ENCODE results near the gene MGMT. TPM values are rescaled to one million over a fixed set of nuclear protein-coding genes. Genes with fewer than 3 reads are reported as not detected.

Gene MGMT
- total and polyA plus RNA-seq, 4 experiments from 2014 or later: 18.5 to 31.3 (median 24.4) TPM

- CTCF ChIA-PET (ENCODE audit: partially characterized antibody): no interaction called here
- H3K27me3 ChIP-seq (ENCODE audit: insufficient read depth, low read length): no peaks in the 10 kb centered on the region
- intact Hi-C loops (cut with micrococcal nuclease): no loop called here
- Mint-ChIP-seq H3K9me3 (peaks cover 0 to 35% (median 14%) of the 10 kb centered on the region in 8 donors), H3K27me3 (no peaks in the 10 kb centered on the region), H3K27ac (no peak overlapping the region), H3K4me3 (no peak overlapping the region), H3K4me1 (no peaks in the 10 kb centered on the region), H3K36me3 (peaks cover 48 to 85% of the 10 kb centered on the region in 2 donors)
- no peaks in the 10 kb centered on the region for H3K9me3 ChIP-seq (ENCODE audit: control insufficient read depth in 1 of 2, low read length in 2 of 2)
- H3K4me3 ChIP-seq (ENCODE audit: low read length in 2 of 2): no peak overlapping the region
- H3K4me1 ChIP-seq (ENCODE audit: insufficient read depth, low read length): no peaks in the 10 kb centered on the region
- POLR2A ChIA-PET (ENCODE audit: partially characterized antibody): no interaction called here
- no peaks in the 10 kb centered on the region for H3K36me3 ChIP-seq (ENCODE audit: insufficient read depth, low read length)
- DNase-seq: no peak
- no peak overlapping the region for H3K27ac ChIP-seq (ENCODE audit: low read depth, low read length)
Observed at GRCh38 chr10:129764901-129765663, 298.0 kb downstream of the MGMT start.

- no peak overlapping the region for H3K27ac ChIP-seq (ENCODE audit: low read depth, low read length)
- no peaks in the 10 kb centered on the region for H3K36me3 ChIP-seq (ENCODE audit: insufficient read depth, low read length)
- ChIA-PET CTCF (ENCODE audit: partially characterized antibody) (no interaction called here), POLR2A (ENCODE audit: partially characterized antibody) (no interaction called here)
- no peak overlapping the region for H3K4me3 ChIP-seq (ENCODE audit: low read length in 2 of 2)
- intact Hi-C loops (cut with micrococcal nuclease): no loop called here
- H3K27me3 Mint-ChIP-seq: no peaks in the 10 kb centered on the region
- H3K27ac Mint-ChIP-seq: no peak overlapping the region
- peaks cover 46 to 83% of the 10 kb centered on the region in 2 donors for H3K36me3 Mint-ChIP-seq
- no peak for DNase-seq
- no peak overlapping the region for H3K4me3 Mint-ChIP-seq
- no peaks in the 10 kb centered on the region for H3K4me1 ChIP-seq (ENCODE audit: insufficient read depth, low read length)
- no peaks in the 10 kb centered on the region for H3K9me3 ChIP-seq (ENCODE audit: control insufficient read depth in 1 of 2, low read length in 2 of 2)
- peaks cover 0 to 37% (median 17%) of the 10 kb centered on the region in 8 donors for H3K9me3 Mint-ChIP-seq
- H3K4me1 Mint-ChIP-seq: no peaks in the 10 kb centered on the region
- H3K27me3 ChIP-seq (ENCODE audit: insufficient read depth, low read length): no peaks in the 10 kb centered on the region
Observed at GRCh38 chr10:129765664-129766550, 298.9 kb downstream of the MGMT start.

- intact Hi-C loops (cut with micrococcal nuclease): no loop called here
- H3K36me3 Mint-ChIP-seq: peaks cover 44 to 81% of the 10 kb centered on the region in 2 donors
- Histone ChIP-seq H3K27ac (ENCODE audit: low read depth, low read length) (no peak overlapping the region), H3K4me3 (ENCODE audit: low read length in 2 of 2) (no peak overlapping the region), H3K36me3 (ENCODE audit: insufficient read depth, low read length) (no peaks in the 10 kb centered on the region), H3K27me3 (ENCODE audit: insufficient read depth, low read length) (no peaks in the 10 kb centered on the region), H3K4me1 (ENCODE audit: insufficient read depth, low read length) (no peaks in the 10 kb centered on the region), H3K9me3 (ENCODE audit: control insufficient read depth in 1 of 2, low read length in 2 of 2) (no peaks in the 10 kb centered on the region)
- peak overlapping the region in 1 of 7 donors; percentile 41 for H3K27ac Mint-ChIP-seq
- DNase-seq: no peak
- H3K4me1 Mint-ChIP-seq: no peaks in the 10 kb centered on the region
- peaks cover 0 to 44% (median 22%) of the 10 kb centered on the region in 8 donors for H3K9me3 Mint-ChIP-seq
- POLR2A ChIA-PET (ENCODE audit: partially characterized antibody): no interaction called here
- CTCF ChIA-PET (ENCODE audit: partially characterized antibody): no interaction called here
- H3K27me3 Mint-ChIP-seq: no peaks in the 10 kb centered on the region
- H3K4me3 Mint-ChIP-seq: no peak overlapping the region
Observed at GRCh38 chr10:129766611-129767550, 299.8 kb downstream of the MGMT start.

- intact Hi-C loops (cut with micrococcal nuclease): no loop called here
- H3K27me3 Mint-ChIP-seq: no peaks in the 10 kb centered on the region
- H3K4me1 ChIP-seq (ENCODE audit: insufficient read depth, low read length): no peaks in the 10 kb centered on the region
- POLR2A ChIA-PET (ENCODE audit: partially characterized antibody): no interaction called here
- H3K27ac Mint-ChIP-seq: no peak overlapping the region
- DNase-seq: no peak
- H3K27me3 ChIP-seq (ENCODE audit: insufficient read depth, low read length): no peaks in the 10 kb centered on the region
- no peak overlapping the region for H3K4me3 ChIP-seq (ENCODE audit: low read length in 2 of 2)
- CTCF ChIA-PET (ENCODE audit: partially characterized antibody): no interaction called here
- peaks cover 0 to 44% (median 20%) of the 10 kb centered on the region in 8 donors for H3K9me3 Mint-ChIP-seq
- no peak overlapping the region for H3K27ac ChIP-seq (ENCODE audit: low read depth, low read length)
- H3K9me3 ChIP-seq (ENCODE audit: control insufficient read depth in 1 of 2, low read length in 2 of 2): no peaks in the 10 kb centered on the region
- no peak overlapping the region for H3K4me3 Mint-ChIP-seq
- H3K36me3 ChIP-seq (ENCODE audit: insufficient read depth, low read length): no peaks in the 10 kb centered on the region
- peaks cover 41 to 75% of the 10 kb centered on the region in 2 donors for H3K36me3 Mint-ChIP-seq
- no peaks in the 10 kb centered on the region for H3K4me1 Mint-ChIP-seq
Observed at GRCh38 chr10:129767751-129768150, 300.7 kb downstream of the MGMT start.

- Mint-ChIP-seq H3K9me3 (peaks cover 0 to 45% (median 21%) of the 10 kb centered on the region in 8 donors), H3K27me3 (no peaks in the 10 kb centered on the region), H3K27ac (no peak overlapping the region), H3K36me3 (peaks cover 34 to 66% of the 10 kb centered on the region in 2 donors), H3K4me3 (no peak overlapping the region), H3K4me1 (no peaks in the 10 kb centered on the region)
- H3K27ac ChIP-seq (ENCODE audit: low read depth, low read length): no peak overlapping the region
- ChIA-PET POLR2A (ENCODE audit: partially characterized antibody) (no interaction called here), CTCF (ENCODE audit: partially characterized antibody) (no interaction called here)
- no peaks in the 10 kb centered on the region for H3K4me1 ChIP-seq (ENCODE audit: insufficient read depth, low read length)
- H3K27me3 ChIP-seq (ENCODE audit: insufficient read depth, low read length): no peaks in the 10 kb centered on the region
- intact Hi-C loops (cut with micrococcal nuclease): no loop called here
- H3K36me3 ChIP-seq (ENCODE audit: insufficient read depth, low read length): no peaks in the 10 kb centered on the region
- H3K9me3 ChIP-seq (ENCODE audit: control insufficient read depth in 1 of 2, low read length in 2 of 2): no peaks in the 10 kb centered on the region
- no peak overlapping the region for H3K4me3 ChIP-seq (ENCODE audit: low read length in 2 of 2)
- no peak for DNase-seq
Observed at GRCh38 chr10:129768437-129769355, 301.7 kb downstream of the MGMT start.

GRCh38 chr10:129769381-129770116, 302.5 kb downstream of the MGMT start:
- ChIA-PET CTCF (ENCODE audit: partially characterized antibody) (no interaction called here), POLR2A (ENCODE audit: partially characterized antibody) (no interaction called here)
- Mint-ChIP-seq H3K9me3 (peaks cover 0 to 44% (median 21%) of the 10 kb centered on the region in 8 donors), H3K36me3 (peaks cover 32 to 60% of the 10 kb centered on the region in 2 donors), H3K4me1 (no peaks in the 10 kb centered on the region), H3K27me3 (no peaks in the 10 kb centered on the region), H3K4me3 (no peak overlapping the region), H3K27ac (no peak overlapping the region)
- intact Hi-C loops (cut with micrococcal nuclease): no loop called here
- DNase-seq: no peak
- H3K4me3 ChIP-seq (ENCODE audit: low read length in 2 of 2): no peak overlapping the region
- no peaks in the 10 kb centered on the region for H3K9me3 ChIP-seq (ENCODE audit: control insufficient read depth in 1 of 2, low read length in 2 of 2)
- no peaks in the 10 kb centered on the region for H3K27me3 ChIP-seq (ENCODE audit: insufficient read depth, low read length)
- H3K4me1 ChIP-seq (ENCODE audit: insufficient read depth, low read length): no peaks in the 10 kb centered on the region
- H3K36me3 ChIP-seq (ENCODE audit: insufficient read depth, low read length): no peaks in the 10 kb centered on the region
- H3K27ac ChIP-seq (ENCODE audit: low read depth, low read length): no peak overlapping the region

All from CD4-positive, alpha-beta memory T cell (primary cell).